Endothelial cell of umbilical vein (primary cell): Measurements from ENCODE around the gene RIOK1.

Experiments
- EZH2 ChIP-seq: IDR thresholded peaks from 2 replicates; pipeline ENCODE4 v1.6.1; 2012; ENCODE audit warnings: borderline replicate concordance, low read depth, mild to moderate bottlenecking, moderate library complexity, low read length, inconsistent platforms; ENCODE audit not compliant: severe bottlenecking
- JUN ChIP-seq: IDR thresholded peaks from 2 replicates; pipeline ENCODE4 v1.6.1; 2011; ENCODE audit warnings: borderline replicate concordance, low read depth; ENCODE audit not compliant: insufficient read length, insufficient read depth
- POLR2A ChIP-seq: IDR thresholded peaks from 2 replicates; pipeline ENCODE4 v1.6.1; 2012; ENCODE audit warnings: low read depth, mild to moderate bottlenecking, control low read depth, low read length
- POLR2AphosphoS5 ChIP-seq: IDR thresholded peaks from 2 replicates; pipeline ENCODE4 v1.6.1; 2012; ENCODE audit warnings: low read depth, mild to moderate bottlenecking, control low read depth, low read length, moderate library complexity; ENCODE audit not compliant: insufficient read depth
- TF ChIP-seq, protein P1 (sequence below), 2 donors: IDR thresholded peaks; 1 replicate in 1 of 2; 2 replicates in 1 of 2; pipeline ENCODE4 v1.5.1; 2011; ENCODE audit warnings: low read length in 2 of 2, mild to moderate bottlenecking in 2 of 2, moderate library complexity in 2 of 2, control low read depth in 1 of 2, inconsistent platforms in 1 of 2, low read depth in 1 of 2; ENCODE audit not compliant: insufficient read depth in 1 of 2; ENCODE audit errors: extremely low read depth in 1 of 2

DNA sequence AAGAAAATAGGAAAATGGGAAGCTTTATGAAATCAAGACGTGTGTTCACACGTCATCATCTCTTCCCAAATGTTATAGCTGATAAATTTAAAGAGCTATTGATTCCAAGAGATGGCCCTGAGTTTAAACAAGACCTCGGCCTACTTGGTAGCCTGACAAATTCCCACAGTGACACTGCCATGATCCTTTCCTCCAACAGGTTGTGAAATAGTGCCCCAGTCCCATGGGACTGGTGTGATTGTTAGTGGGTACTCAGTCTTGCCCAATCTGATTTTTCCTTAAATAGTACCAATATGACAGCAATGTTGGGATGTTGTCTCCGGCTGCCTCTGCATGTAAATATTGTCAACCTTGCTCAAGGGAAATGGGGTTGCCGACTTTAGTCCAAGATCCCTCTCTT, 34.5 kb downstream of the RIOK1 start:
- TF ChIP-seq POLR2A: no peak
- TF ChIP-seq JUN: no peak
- TF ChIP-seq EZH2: no peak
- TF ChIP-seq, protein P1, sequence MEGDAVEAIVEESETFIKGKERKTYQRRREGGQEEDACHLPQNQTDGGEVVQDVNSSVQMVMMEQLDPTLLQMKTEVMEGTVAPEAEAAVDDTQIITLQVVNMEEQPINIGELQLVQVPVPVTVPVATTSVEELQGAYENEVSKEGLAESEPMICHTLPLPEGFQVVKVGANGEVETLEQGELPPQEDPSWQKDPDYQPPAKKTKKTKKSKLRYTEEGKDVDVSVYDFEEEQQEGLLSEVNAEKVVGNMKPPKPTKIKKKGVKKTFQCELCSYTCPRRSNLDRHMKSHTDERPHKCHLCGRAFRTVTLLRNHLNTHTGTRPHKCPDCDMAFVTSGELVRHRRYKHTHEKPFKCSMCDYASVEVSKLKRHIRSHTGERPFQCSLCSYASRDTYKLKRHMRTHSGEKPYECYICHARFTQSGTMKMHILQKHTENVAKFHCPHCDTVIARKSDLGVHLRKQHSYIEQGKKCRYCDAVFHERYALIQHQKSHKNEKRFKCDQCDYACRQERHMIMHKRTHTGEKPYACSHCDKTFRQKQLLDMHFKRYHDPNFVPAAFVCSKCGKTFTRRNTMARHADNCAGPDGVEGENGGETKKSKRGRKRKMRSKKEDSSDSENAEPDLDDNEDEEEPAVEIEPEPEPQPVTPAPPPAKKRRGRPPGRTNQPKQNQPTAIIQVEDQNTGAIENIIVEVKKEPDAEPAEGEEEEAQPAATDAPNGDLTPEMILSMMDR (IDR thresholded peaks at IDR 0.05; ENCODE audit: extremely low read depth in 1 of 2, insufficient read depth in 1 of 2, low read depth in 1 of 2, low read length in 2 of 2): no peak
- no peak for TF ChIP-seq POLR2AphosphoS5
